ENCODE measurements around the gene FMNL2. TPM values are rescaled to one million over a fixed set of nuclear protein-coding genes. Genes with fewer than 3 reads are reported as not detected.

FMNL2 gene
- total and polyA plus RNA-seq, 2 experiments from 2014 or later, result 5.1 to 11.7 TPM

GRCh38 chr2:152568531-152568930 is 233.6 kb downstream of the FMNL2 start:
- H3K27ac ChIP-seq, result no peak overlapping the region
- no peak overlapping the region for H3K4me3 ChIP-seq
- no peak for DNase-seq (ENCODE audit: low read depth in 1 of 2, low spot score in 1 of 2)
- peaks cover 5% of the 10 kb centered on the region for H3K4me1 ChIP-seq (ENCODE audit: low read depth)
- no peaks in the 10 kb centered on the region for H3K9me3 ChIP-seq (ENCODE audit: low read depth)
- no peaks in the 10 kb centered on the region for H3K36me3 ChIP-seq
- H3K27me3 ChIP-seq, result no peaks in the 10 kb centered on the region
- TF ChIP-seq, protein P1, sequence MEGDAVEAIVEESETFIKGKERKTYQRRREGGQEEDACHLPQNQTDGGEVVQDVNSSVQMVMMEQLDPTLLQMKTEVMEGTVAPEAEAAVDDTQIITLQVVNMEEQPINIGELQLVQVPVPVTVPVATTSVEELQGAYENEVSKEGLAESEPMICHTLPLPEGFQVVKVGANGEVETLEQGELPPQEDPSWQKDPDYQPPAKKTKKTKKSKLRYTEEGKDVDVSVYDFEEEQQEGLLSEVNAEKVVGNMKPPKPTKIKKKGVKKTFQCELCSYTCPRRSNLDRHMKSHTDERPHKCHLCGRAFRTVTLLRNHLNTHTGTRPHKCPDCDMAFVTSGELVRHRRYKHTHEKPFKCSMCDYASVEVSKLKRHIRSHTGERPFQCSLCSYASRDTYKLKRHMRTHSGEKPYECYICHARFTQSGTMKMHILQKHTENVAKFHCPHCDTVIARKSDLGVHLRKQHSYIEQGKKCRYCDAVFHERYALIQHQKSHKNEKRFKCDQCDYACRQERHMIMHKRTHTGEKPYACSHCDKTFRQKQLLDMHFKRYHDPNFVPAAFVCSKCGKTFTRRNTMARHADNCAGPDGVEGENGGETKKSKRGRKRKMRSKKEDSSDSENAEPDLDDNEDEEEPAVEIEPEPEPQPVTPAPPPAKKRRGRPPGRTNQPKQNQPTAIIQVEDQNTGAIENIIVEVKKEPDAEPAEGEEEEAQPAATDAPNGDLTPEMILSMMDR (IDR thresholded peaks at IDR 0.05; ENCODE audit: low read depth, low read length), result no peak

DNA sequence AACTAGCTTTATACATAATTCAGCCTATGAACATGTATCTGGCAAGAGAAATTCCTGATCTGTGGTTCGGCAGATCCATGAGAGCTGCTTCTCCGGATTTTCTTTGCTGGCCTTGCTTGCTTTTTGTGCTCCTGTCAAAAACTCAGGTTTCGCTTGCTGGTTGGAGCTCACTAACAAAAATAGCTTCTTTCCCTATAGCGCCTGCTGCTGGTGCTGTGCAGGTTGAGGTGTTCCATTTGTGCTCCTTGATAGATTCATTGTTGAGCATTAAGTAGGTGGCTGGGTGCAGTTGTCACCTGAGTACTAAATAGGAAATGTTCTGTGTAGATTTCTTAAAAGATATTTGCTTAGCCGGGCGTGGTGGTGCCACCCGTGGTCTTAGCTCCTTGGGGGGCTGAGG is 234.2 kb downstream of the FMNL2 start:
- Histone ChIP-seq H3K4me1 (ENCODE audit: low read depth) (peaks cover 5% of the 10 kb centered on the region), H3K9me3 (ENCODE audit: low read depth) (no peaks in the 10 kb centered on the region), H3K4me3 (no peak overlapping the region), H3K27me3 (no peaks in the 10 kb centered on the region), H3K36me3 (no peaks in the 10 kb centered on the region), H3K27ac (no peak overlapping the region)
- DNase-seq (ENCODE audit: low read depth in 1 of 2, low spot score in 1 of 2), result no peak
- TF ChIP-seq, protein P1 (IDR thresholded peaks at IDR 0.05; ENCODE audit: low read depth, low read length), result no peak

DNA sequence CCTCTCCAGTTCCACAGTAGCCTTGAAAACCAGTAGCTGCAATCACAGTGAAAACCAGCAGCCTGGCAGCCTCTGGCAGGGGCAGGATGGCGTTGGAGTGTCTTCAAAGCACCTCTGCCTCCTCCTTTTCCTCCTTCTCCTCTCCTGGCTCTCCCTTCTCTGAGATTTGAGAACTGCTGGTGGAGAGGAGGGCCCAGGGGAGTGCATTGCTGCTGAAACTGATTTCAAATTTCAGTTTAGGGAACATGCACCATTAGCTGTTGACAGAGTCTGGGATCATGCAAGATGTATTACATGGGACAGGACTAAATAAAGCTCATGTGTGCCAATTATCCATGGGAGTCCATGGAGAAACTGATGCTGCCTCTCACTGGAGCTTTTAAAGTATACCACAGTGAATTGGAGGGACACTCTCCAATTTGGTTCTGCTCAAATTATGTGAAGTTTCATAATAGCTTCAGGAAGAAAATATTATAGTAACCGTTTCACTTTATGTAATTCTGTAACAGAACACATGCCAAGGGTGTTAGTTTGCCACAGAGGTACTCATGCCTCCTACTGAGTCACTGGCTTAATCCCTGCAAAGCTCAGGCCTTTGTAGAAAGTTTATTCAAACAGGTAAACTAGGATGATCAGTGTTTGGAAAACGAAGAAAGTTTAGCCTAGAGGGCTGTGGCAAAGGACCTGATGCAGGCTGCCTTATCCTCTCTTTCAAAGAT is 236.2 kb downstream of the FMNL2 start:
- no peaks in the 10 kb centered on the region for H3K4me1 ChIP-seq (ENCODE audit: low read depth)
- no peaks in the 10 kb centered on the region for H3K36me3 ChIP-seq
- no peak overlapping the region for H3K4me3 ChIP-seq
- H3K9me3 ChIP-seq (ENCODE audit: low read depth), result no peaks in the 10 kb centered on the region
- no peaks in the 10 kb centered on the region for H3K27me3 ChIP-seq
- TF ChIP-seq, protein P1 (IDR thresholded peaks at IDR 0.05; ENCODE audit: low read depth, low read length), result no peak
- H3K27ac ChIP-seq, result no peak overlapping the region
- DNase-seq (ENCODE audit: low read depth in 1 of 2, low spot score in 1 of 2), result no peak

GRCh38 chr2:152572031-152572430 is 237.1 kb downstream of the FMNL2 start:
- TF ChIP-seq, protein P1 (IDR thresholded peaks at IDR 0.05; ENCODE audit: low read depth, low read length), result no peak
- Histone ChIP-seq H3K9me3 (ENCODE audit: low read depth) (no peaks in the 10 kb centered on the region), H3K27ac (no peak overlapping the region), H3K27me3 (no peaks in the 10 kb centered on the region), H3K4me3 (no peak overlapping the region), H3K4me1 (ENCODE audit: low read depth) (no peaks in the 10 kb centered on the region), H3K36me3 (no peaks in the 10 kb centered on the region)
- DNase-seq (ENCODE audit: low read depth in 1 of 2, low spot score in 1 of 2), result no peak

GRCh38 chr2:152573168-152573567 is 238.2 kb downstream of the FMNL2 start:
- TF ChIP-seq, protein P1 (IDR thresholded peaks at IDR 0.05; ENCODE audit: low read depth, low read length), result no peak
- Histone ChIP-seq H3K36me3 (no peaks in the 10 kb centered on the region), H3K27ac (no peak overlapping the region), H3K9me3 (ENCODE audit: low read depth) (no peaks in the 10 kb centered on the region), H3K4me3 (no peak overlapping the region), H3K27me3 (no peaks in the 10 kb centered on the region), H3K4me1 (ENCODE audit: low read depth) (no peaks in the 10 kb centered on the region)
- peak in 1 of 2 donors; percentile 50 for DNase-seq (ENCODE audit: low read depth in 1 of 2, low spot score in 1 of 2)

Measured in cardiac muscle cell (in vitro differentiated cells and primary cell).